ENCODE measurements around the gene OR52D1.

- TF ChIP-seq CTCF (conservative IDR thresholded peaks at IDR 0.05; ENCODE audit: low read depth, low read length) (no peak), EZH2phosphoT487 (IDR thresholded peaks at IDR 0.05; ENCODE audit: borderline replicate concordance, low read length) (no peak), EZH2 (IDR thresholded peaks at IDR 0.05; ENCODE audit: low read length, unreplicated experiment) (no peak)
These were observed 33.1 kb downstream of the OR52D1 start for GRCh38 chr11:5521540-5521939.

All from PC-3 (cell line).